MM.1S (cell line): ENCODE data around the gene OTULIN.

Experiments
- EZH2 ChIP-seq: fragments of 300-600 bp; sonication (generic); optimal IDR thresholded peaks from 2 replicates; pipeline ENCODE3; 2017; ENCODE audit warnings: low read depth, mild to moderate bottlenecking, antibody characterized with exemption, low read length, mixed read lengths
- TF ChIP-seq, protein P1 (sequence below): fragments of 300-600 bp; sonication (generic); IDR thresholded peaks from 2 replicates; pipeline ENCODE4 v1.5.1; 2016; ENCODE audit warnings: antibody characterized with exemption, low read length, mixed read lengths

DNA sequence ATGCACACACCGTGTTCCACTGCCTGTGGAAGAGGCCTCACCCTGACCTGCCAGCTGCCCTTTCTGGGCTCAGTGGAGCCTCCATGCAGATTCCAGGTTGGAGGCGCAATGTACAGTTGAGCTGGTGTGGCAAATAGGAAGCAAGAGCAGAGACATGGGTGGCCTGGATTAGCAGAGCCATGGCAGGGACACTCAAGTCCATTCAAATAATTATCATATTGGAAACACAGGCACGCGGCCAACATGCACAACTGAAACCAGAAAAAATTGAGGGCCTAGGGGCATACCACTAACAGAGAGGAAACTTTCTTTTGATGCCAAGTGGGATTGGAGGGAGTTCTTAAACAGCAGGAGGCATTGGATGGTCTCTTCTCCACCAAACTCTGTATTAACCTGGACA is 47.1 kb upstream of the OTULIN start:
- TF ChIP-seq, protein P1, sequence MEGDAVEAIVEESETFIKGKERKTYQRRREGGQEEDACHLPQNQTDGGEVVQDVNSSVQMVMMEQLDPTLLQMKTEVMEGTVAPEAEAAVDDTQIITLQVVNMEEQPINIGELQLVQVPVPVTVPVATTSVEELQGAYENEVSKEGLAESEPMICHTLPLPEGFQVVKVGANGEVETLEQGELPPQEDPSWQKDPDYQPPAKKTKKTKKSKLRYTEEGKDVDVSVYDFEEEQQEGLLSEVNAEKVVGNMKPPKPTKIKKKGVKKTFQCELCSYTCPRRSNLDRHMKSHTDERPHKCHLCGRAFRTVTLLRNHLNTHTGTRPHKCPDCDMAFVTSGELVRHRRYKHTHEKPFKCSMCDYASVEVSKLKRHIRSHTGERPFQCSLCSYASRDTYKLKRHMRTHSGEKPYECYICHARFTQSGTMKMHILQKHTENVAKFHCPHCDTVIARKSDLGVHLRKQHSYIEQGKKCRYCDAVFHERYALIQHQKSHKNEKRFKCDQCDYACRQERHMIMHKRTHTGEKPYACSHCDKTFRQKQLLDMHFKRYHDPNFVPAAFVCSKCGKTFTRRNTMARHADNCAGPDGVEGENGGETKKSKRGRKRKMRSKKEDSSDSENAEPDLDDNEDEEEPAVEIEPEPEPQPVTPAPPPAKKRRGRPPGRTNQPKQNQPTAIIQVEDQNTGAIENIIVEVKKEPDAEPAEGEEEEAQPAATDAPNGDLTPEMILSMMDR: no peak
- no peak for TF ChIP-seq EZH2
